DMS153 treated with DMSO at 0.1 percent for 48 hours (cell line): ENCODE measurements around the gene TTLL6.
A peak's percentile ranks its signal among the peaks of the same experiment; 100 is the strongest.

Experiments
- DNase-seq: peaks from one replicate; lab custom pipeline; 2025; ENCODE audit not compliant: unreplicated experiment; lab: John Stamatoyannopoulos, UW

TTLL6 gene

DNA sequence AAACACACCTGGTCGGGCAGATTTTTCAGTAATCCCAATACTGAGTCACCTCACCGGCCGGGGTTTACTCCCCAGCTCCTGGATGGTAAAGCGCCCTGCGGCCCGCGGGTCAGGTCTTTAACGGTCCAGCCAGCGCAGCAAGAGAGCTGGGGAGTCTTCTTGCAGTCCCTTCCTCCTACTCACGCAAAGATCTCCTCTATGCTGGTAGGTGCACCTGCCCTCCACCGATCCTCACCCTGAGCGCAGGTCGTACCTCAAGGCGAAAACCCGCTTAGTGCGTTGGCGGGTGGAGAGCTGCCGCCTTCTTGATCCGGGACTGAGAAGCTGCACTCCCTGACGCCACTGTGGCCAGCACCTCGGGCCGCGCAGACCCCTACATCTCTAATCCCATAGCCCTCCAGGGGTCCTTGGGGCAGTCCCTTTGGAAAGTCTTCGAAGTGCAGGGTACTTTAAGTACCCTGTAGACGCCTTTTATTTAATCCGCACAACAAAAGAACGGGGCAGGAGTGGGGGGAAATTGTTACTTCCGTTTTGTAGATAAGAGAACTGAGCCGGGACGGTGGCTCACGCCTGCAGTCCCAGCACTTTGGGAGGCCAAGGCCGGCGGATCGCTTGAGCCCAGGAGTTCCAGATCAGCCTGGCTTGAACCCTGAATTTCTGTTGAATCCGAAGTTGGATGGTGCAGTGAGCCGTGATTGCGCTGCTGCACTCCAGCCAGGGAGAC, 78.1 kb downstream of the TTLL6 start:
- no peak for DNase-seq

DNA sequence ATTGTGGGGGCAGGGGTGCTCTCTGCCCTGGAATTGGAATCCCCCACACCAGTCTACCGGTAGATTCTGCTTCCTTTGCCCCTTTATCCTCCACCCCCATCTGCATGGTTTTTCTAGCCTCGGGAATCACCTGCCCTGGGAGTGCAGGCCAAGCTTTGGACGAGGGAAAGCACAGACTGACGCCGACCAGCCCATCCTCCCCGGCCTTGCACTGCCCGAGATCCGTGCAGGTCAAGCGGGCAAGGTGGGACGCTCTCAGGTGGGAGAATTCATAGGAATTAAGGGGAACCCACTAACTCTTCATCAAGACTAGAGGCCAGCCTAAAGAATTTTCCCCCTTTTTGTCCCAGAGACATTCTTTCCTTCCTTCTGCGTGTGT, 78.6 kb downstream of the TTLL6 start:
- no peak for DNase-seq

DNA sequence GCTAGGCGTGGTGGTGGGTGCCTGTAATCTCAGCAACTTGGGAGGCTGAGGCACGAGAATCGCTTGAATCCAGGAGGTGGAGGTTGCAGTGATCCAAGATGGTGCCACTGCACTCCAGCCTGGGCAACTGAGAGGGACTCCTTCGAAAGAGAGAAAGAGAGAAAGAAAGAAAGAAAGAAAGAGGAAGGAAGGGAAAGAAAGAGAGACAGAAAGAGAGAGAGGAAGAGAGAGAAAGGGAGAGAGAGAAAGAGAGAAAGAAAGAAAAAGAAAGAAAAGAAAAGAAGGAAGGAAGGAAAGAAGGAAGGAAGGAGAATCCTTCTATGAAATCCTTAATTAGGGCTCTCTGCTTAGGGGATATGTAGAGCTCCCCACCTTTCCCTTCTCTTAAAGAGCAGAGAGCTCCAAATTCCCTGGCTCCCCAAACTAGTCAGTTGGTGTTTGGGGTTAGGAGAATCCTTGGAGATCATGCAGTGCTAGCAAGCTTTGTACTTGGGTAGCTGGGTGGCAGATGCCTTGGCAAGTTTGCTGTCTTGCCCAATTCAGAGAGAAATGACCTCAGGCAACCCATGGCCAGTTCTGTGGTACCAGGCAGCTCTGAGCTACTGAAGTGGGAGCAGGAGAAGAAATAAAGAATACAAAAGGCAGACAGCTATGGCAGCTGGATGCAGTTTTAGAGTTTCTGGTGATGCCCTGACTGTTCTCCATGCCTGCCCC, 79.5 kb downstream of the TTLL6 start:
- no peak for DNase-seq

DNA sequence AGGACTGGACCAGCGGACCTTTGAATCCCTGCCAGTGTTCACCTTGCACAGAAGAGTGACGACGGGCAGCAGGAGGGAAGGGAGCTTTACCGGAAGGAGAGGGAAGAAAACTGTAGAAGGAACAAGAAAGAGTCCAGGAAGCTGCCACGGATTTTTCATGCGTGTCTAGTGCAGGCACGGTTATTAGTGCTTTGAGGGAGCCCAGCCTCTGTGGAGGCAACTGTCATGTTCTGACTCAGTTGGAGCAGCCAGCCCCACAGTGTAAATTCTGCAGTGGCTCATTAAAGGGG, 82.0 kb downstream of the TTLL6 start:
- DNase-seq = no peak

DNA sequence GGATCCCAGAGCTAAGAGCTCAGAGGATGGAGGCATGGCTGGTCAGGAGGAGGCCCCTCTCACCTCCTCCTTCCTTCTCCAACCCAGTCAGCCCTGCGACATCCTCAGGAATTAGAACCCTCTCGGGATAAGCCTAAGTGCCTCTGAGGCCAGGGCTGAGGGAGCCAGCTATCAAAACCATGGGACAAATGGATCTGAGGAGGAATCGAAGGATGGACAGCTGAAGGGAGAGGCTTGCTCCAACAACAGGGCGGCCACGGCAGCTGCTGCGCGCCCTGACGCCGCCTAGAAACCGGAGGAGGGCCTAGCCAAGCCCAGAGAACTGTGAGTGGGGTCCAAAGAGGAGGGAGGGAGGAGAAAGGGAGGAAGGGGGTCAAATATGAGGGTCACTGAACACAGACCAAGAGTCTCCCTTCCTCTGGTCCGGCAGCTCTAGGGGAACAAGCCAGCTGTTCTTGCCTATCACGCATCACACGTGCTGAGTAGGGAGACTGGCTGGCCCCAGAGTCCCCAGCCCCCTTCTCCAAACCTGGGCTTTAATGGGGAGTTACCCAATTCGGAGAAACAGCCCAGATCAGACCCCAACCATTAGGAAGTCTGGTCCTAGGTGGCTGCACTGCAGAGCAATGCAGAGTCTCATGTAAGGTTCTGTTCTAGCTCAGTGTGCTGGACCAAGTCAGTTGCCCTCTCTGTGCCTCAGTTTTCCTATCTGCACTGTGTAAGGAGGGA, 82.5 kb downstream of the TTLL6 start:
- DNase-seq = no peak

DNA sequence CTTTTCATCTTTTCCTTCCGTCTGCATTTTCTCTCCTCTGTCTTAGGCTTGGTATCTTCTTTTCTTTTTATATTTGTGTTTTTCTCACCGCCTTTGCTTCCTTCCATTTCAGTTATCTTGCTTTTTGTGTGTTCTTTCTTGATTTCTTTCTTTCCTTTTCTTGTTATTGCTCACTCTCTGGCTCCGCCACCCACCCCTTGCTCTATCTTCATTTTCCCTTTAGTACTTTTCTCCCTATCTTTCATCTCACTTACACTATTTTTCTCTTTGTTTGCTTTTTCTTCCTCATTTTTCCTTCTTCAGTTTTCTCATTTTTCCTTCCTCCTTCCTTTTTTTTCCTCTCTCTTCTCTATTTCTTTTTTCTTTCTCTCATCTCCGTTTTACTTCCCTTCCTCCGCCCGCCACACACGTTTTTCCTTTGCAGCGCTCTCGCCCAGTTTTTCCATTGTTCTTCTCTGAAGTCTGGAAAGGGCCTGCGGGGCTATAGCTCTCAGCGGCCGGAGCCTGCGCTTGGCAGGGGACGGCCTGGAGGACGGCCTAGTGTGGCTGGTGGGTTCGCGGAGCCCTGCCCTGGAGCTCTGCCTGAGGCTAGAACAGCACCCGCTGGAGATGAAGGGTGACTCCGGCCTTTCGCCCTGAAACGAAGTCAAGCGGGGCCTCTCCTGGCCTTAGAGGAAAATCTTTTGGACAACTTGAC, 83.2 kb downstream of the TTLL6 start:
- no peak for DNase-seq

DNA sequence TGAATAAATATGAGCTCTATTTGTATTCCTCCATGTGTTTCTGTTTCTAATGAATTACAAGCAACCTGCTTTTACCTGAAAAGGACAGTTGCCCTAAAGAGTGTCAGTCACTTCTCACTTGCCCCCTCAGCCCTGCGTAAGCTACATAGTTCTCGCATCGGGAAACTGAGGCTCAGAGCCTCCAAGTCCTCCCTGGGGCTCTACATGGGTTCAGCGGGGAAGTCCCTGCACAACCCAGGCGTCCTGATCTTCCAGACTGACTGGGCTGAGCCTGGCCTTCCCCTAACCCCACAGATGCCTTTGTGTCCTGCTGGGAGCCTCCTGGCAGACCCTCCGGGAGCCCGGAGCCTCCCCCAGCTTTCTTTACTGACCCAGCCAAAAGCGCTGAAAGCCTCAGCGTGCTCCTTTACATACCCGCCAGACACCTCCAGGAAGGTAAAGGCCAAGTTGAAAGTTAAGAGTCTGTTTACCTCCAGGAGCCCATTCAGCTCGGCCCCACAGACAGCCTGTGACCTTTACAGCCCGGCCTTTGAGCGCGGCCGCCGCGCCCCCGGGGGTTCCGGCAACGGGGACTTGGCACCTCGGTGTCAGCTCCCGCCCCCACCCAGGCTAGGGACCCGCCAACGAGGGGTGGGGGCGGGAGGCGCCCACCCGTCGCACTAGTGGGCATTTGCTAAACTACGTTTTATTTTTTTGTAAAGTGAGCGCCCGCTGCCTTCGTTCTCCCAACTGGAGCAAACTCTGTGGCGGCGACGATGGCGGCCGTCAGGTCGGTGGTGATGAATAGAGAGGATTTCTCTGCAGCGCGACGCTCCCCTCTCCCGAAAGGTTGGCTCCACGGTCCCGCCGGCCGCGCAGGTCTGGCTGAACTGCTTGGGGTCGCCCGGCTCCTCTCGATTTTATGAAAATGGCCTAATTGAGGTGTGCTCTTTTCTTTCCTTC, 84.1 kb downstream of the TTLL6 start:
- DNase-seq = peak; percentile 16

DNA sequence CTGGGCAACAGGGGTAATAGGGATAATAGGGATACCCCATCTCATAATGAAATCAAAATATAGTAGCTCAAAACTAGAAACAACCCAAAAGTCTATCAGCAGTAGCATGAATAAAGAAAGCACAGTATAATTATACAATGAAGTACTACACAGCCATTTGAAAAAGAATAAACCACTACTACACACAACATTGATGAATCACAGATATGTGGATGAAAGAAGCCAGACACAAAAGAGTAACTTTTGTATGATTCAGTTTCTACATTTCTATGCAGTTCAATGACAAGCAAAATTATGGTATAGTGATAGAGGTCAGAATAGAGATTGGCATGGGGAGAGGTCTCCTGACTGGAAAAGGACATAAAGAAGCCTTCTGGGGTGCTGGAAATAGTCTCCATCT, 85.7 kb downstream of the TTLL6 start:
- no peak for DNase-seq

DNA sequence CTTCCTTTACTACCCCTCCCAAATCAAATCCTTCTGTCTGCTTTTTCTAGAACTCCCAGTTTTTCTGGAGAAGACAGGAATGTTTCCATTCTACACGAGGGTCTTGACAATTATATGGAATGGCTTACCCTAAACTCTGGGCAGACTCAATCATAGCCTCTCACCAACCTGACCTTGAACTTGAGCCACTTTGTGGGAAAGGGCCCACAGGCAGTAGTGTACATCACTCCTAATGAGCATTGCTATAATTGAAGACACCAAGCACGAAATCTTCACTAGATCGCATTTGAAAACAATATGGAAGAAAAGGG, 86.8 kb downstream of the TTLL6 start:
- DNase-seq = no peak

DNA sequence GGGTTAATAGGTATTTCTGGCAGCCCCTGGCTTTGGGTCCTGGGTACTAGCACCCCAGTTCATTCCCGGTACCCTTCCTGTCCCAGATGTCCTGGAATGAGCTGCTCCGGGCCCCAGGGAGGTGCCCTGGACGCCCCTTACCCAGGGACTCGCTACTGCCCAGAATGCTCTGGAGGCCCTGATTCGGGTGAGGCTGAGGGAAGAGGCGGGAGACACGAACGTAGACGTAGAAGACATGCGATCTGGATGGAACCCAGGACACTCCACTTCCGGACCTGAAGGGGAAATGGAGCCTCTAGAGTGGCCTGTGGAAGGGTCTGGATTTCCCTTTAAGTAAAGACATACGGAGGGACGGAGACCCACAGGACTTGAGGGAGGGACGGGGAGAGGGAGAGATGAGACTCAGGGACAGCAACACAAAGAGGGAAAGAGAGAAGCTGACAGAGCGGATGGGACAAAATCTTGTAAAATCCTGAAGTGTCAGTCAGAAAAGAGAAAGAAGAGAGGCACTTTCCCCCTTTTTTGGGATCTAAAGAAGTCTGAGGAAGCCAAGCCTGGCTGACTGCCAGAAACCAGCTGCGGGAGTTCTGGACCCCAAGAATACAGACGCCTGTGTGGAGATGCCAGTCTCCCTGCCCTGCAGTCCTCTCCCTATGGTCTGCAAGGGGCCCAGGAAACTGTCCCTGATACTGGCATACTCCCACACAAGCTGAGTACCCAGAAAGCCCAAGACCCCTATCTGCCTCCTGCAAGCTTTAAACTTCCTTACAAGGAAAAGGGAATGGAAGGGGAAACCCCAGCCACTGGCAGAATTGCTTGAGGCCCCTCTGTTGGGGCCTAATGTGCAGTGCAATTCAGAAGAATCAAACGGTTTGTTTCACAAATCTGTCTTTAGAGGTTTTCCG, 87.4 kb downstream of the TTLL6 start:
- no peak for DNase-seq

DNA sequence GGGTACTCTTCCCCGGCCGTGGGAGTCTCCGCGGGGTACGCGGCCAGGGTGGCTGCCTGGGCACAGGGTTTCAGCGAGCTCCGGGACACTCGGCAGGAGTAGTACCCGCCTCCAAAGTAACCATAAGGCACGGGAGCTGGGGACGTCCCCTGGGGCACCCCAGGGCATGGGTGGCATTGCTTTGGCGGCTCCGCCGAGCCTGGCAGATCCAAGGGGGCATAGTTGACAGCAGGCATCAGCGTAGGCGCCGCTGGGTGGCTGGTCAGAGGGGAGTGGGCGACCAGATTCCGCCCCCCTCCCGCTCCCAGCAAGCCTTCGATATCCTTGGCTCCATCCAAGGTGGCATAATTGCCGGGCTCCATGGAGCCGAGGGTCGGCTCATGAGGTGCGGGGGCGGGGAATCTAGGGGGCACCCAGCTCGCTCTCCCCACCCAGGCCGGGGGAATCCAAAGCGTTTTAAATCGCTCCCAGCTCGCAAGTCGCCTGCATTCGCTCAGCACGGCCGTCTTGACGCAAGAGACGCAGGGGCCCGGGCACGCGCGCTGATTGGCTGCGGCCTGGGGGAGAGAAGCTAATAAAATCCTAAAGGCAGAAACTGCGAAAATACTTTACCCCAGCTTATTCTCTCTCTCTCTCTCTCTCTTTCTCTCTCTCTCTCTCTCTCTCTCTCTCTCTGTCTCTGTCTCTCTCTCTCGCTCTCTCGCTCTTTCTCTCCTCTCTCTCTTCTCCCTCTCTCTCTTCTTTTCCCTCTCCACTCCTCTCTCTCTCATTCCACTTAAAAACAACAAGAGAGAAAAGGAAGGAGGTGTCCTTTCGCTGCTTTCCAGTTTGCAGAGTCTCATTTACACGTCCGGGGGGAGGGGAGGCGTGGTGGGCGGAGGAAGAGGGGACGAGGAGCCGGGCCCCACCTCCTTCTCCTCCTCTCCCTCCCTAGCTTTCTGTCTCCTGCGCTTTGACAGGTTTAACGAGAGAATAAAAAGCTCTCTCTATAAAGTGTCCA, 88.5 kb downstream of the TTLL6 start, which contains the start of gene HOXB13:
TSS of gene HOXB13 (minus strand) at position 519 of the 1,000 bp plus-strand sequence. CDS start at position 362, 157 bp downstream.
- DNase-seq = peak; percentile 64

DNA sequence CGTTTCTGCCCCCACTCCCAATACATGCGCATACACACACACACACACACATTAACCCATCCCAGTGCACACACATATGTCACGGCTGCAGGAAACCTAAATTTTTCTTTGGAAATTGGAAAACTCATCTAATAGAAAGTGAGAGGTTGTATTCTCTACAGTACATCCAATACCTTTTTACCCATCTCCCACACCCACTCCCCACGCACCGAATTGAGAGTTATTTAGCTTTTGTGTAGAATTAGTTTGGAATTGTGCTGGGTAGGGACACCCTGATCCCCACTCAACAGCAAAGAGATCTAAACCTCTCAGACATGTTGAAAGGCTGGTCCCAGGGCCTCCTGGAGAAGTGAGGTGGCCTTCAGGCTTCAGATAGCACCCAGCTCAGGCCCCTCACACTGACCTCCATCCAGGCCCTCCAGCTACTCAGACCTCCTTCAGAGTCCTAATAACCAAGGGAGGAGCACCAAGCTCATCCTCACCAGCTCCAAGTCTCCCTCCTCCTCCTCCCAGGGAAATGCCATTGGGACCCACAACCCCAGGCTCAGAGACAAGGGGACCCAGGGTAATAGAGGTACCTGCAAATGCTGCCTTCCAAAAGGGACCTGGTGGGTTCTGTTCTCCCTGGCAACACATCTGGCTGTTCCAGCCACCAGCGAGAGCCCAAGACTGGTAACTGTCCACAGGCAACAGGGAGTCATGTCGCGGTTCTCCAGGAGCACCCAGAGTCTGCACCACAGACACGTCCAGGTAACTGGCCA, 89.4 kb downstream of the TTLL6 start:
- DNase-seq = no peak

DNA sequence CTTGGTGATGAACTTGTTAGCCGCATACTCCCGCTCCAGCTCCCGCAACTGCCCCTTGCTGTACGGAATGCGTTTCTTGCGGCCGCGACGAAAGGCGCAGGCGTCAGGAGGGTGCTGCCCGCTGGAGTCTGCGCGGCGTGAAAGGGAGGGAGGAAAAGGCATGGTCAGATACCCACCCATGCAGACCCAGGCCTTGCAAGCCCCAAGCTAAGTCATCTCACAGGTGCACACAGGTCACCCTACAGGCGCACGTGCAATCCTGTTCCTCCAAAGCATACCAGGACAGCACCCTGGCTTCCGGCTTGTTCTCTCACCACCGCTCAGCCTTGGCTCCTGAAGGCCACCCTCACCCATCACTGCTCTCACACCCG, 90.1 kb downstream of the TTLL6 start:
- no peak for DNase-seq

DNA sequence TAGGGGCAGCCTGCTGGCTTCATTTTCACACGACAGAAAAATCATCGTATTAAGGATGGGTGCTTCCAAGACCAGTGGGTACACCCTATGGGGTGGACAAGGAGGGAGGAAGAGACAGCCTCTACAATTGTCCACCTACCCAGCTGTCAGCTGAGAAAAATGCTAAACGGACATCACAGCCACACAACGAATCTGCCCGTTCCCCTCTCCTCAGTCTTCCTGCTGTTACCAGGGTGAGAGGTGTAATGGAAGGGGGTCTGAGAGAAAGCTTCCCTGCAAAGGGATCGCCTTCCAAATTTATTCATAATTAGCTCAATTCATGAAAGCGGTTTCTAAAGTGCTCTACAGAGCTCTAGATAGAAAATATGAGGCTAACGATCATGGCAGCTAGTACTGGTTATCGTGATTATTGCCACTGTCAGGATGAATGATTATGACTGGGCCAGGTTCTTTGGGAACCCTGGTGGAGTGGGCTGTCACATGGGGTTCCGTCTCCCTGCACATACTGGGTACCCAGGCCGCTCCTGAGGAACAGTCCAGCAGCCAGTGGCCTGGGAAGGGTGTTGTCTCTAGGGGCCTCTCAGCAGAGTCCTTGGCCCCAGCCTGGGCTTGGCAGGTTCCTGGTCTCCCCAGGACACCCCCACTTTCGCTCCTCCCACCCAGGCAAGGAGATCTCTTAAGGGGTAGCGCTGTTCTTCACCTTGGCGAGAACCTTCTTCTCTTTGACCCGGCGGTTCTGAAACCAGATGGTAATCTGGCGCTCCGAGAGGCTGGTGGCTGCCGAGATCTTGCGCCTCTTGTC, 90.7 kb downstream of the TTLL6 start:
- no peak for DNase-seq

DNA sequence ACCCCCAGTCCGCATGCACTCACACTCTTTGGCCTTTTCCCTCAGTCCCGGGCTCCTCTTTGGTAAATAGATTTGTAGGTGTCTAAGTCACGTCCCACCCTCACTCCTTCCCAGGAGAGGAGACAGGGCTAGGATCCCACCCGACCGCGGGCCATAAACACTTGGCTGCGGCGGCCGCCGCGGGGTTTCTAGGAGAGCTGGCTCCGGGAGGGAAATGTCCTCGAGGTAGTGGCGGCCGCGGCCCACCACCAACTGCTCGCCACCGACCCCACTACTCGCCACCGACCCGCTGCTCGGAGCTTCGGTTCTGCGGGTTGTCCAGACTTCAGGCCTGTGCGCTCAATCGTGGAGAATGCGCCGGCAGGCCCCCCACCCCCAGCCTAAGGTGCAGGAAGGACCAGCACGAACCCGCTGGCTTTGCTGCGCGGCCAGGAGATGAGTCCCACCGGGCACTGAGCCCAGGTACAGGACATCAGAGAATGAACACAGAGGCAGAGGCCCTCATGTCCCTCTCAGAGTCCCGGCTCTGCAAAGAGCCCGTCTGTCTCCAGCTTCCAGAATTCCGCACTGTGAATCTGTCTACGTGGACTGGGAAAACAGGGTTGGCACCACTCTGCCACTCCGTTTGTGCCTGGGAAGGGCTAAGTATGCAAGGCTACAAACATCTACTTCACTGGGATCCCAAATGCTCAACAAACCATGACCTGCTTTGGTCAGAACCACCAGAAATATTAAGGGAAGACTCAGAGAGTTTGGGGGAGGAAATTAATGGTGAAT, 91.6 kb downstream of the TTLL6 start:
- DNase-seq = no peak

DNA sequence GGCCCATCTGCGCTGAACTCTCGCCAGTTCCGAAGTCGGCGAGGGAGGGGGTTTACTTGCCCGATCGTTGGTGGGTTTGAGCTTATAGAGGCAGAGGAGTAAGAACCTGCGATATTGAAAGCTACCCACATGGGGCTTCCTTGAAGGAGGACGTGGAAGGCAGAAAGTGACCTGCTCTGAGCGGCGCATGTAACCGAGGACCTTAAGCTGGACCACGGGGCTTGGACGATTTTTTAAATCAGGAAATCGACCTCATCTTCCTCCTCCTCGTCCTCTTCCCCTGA, 92.1 kb downstream of the TTLL6 start:
- DNase-seq = no peak
